Fibroblast of villous mesenchyme (primary cell): ENCODE data around the gene CDH23. TPM values are rescaled to one million over a fixed set of nuclear protein-coding genes. Genes with fewer than 3 reads are reported as not detected.

Experiments
- DNase-seq: peaks from one replicate; pipeline ENCODE4 v3.0.0-alpha.2; 2010; ENCODE audit warnings: low read depth
- H3K4me3 ChIP-seq: 2 replicates; pipeline ENCODE4 v1.5.1; 2011; ENCODE audit warnings: low read depth, mild to moderate bottlenecking, low read length
- CTCF ChIP-seq: IDR thresholded peaks from 2 replicates; pipeline ENCODE4 v1.5.1; 2012; ENCODE audit warnings: low read depth, mild to moderate bottlenecking, low read length; ENCODE audit not compliant: insufficient read depth
- total RNA-seq: library from RNA; depleted of rRNA; stranded (reverse); fragments of >200 nt; gene quantifications from 2 replicates; pipeline ENCODE4 v1.2.3, GENCODE V29; 2012

CDH23 gene
- total RNA-seq, 1 donor = under 0.01 TPM

DNA sequence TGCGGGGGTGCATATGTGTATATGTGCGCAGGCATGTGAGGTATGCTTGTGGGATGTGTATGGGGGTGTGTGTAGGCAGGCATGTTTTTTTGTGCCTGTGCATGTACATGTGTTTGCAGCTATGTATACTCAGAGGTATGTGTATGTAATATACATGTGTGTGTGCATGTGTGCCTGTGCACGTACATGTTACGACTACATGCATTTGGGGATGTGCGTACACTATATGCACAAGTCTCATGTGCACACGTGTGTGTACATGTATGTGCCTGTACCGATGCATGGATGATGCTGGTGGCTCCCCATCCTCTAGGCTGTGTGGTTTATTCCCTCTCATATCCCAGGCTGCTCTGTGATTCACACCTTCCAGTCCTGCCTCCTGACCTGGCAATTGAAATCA, 253.7 kb downstream of the CDH23 start:
- H3K4me3 ChIP-seq = no peak overlapping the region
- TF ChIP-seq CTCF = no peak
- DNase-seq = no peak

GRCh38 chr10:71651428-71651827, 254.7 kb downstream of the CDH23 start:
- no peak for DNase-seq
- TF ChIP-seq CTCF = no peak
- H3K4me3 ChIP-seq = no peak overlapping the region

DNA sequence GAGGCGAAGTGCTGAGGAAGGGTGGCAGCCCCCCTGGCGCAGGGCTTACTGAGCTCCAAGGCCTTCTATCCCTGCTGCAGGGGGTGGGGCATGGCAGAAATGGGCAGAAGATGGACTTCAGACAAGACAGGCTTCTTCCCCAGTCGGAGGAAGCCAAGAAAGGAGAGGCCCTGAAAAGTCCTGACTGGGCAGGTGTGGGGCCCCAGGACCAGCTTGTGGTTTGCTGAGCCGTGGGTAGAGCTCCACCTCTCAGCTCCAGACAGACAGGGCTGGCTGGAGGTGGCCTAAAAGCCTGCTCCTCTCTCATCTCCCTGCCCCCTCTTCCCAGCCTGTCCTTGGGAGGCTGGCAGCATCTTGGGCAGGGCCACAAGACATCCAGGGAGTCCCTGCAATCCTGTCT, 255.2 kb downstream of the CDH23 start:
- no peak for DNase-seq
- no peak overlapping the region for H3K4me3 ChIP-seq
- no peak for TF ChIP-seq CTCF

DNA sequence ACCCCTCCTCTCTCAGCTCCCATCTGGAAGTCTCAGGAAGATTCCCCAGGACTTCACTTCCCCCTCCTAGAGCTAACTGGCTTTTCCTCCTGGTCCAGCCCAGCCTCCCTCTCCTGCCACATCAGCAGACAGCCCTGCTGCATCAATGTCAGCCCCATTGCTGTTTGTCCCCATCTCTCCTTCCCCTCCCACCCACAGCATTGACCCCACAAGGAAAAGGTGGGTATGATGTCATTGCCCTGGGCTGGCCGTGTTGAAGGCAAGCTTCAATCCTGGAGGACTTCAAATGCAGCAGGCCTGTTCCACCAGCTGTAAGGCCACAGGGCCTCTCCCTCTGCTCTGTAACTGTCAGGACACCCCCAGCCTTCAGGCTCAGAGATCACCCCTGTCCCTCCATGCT, 256.3 kb downstream of the CDH23 start:
- no peak overlapping the region for H3K4me3 ChIP-seq
- no peak for DNase-seq
- TF ChIP-seq CTCF = no peak

DNA sequence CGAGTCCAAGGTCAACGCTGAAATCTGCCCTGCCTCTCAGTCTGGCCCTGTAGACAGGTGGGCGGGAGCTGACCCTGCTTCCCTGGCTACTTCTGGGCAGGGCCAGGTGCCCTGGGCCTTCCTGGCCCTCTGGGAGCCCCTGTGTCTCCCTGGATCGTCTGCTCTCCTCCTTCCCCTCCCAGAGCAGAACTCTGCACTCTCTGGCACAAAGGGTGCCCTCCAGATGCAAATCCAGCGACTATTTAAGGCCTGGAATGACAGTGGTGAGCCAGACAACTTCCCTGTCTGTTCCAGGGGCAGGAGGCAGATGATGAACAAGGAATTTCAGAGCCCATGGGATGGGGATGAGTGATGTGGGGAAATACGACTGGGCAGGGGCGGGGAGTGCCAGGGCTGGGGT, 259.5 kb downstream of the CDH23 start:
- no peak overlapping the region for H3K4me3 ChIP-seq
- no peak for DNase-seq
- no peak for TF ChIP-seq CTCF

DNA sequence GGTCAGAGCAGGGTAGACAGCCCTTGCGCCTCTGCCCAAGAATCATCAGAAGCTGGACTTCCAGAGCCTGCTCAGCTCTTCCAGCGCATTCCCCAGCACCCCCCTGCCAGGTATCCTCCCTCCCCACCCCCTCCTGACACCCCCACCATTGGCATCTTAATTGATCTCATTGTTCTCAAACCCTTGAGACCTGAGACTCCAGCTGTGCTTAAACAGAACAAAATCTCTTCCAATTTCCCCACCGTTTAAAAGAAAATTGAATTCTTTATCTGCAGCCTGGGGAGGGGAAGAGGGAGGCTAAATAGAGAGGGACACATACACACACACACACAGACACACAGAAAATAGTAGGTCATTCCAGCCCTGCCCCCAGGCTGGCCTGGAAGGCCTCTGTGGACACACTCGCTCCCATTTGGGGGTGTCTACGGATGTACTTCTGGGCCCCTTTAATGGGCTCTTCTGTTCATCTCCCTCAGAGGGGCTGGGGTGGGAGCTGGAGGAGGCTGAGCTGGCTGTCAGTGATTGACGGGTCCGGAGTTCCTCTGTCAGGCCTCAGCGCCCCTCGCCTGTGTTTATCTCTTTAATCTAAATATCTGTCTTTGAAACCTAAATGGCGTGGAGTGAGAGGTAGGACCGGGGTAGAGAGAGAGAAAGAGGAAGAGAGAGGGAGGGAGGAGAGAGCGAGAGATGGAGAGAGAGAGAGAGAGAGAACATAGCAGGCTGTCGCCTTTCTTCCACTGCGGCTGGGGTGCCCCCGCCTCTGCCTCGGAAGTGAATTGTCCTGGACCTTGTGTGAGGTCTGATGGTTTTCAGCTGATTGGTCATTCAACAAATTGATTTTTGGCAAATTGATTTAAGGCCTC, 261.1 kb downstream of the CDH23 start:
- H3K4me3 ChIP-seq = no peak overlapping the region
- DNase-seq = no peak
- no peak for TF ChIP-seq CTCF

GRCh38 chr10:71658467-71658745, 261.7 kb downstream of the CDH23 start:
- no peak for TF ChIP-seq CTCF
- H3K4me3 ChIP-seq = no peak overlapping the region
- no peak for DNase-seq
